GM10248 (cell line): Measurements from ENCODE around the gene ALOX5.

Experiments used
- CTCF ChIA-PET: fragments of 300-600 bp; sonication (Branson Sonifier 250); formaldehyde crosslinking; extraction: SDS; loops from one replicate; lab custom pipeline; 2021; ENCODE audit warnings: antibody characterized with exemption; lab: Yijun Ruan, JAX
- POLR2A ChIA-PET: fragments of 350-650 bp; sonication (Branson Sonifier 250); formaldehyde crosslinking; extraction: SDS; loops from one replicate; lab custom pipeline; 2020; ENCODE audit warnings: antibody characterized with exemption; lab: Yijun Ruan, JAX
- DNase-seq: peaks from one replicate; pipeline ENCODE4 v3.0.0; 2012; ENCODE audit errors: extremely low spot score
- CTCF ChIP-seq: IDR thresholded peaks from 2 replicates; pipeline ENCODE4 v1.5.1; 2012; ENCODE audit warnings: mild to moderate bottlenecking, low read depth; ENCODE audit errors: extremely low read depth, missing control alignments, control extremely low read depth

Gene ALOX5

GRCh38 chr10:45452268-45452667 is 78.3 kb downstream of the ALOX5 start:
- CTCF ChIA-PET, result interaction anchor here (1.0 to 1.5 kb wide), 3 partner anchors 14 to 221 kb away, joined by 3 to 4 read pairs (median 3); no protein-coding TSS in a partner anchor
- no peak for TF ChIP-seq CTCF
- POLR2A ChIA-PET, result no interaction called here
- DNase-seq, result no peak

GRCh38 chr10:45452743-45453452 is 78.9 kb downstream of the ALOX5 start:
- POLR2A ChIA-PET, result no interaction called here
- CTCF ChIA-PET, result interaction anchor here (0.7 to 2.2 kb wide), 10 partner anchors 8 to 221 kb away, joined by 3 to 16 read pairs (median 4); partner anchors contain the start of gene ZFAND4
- DNase-seq, result no peak
- TF ChIP-seq CTCF, result no peak

GRCh38 chr10:45453639-45454255 is 79.7 kb downstream of the ALOX5 start:
- DNase-seq, result peak; percentile 71
- ChIA-PET POLR2A (interaction anchor here (0.7 kb wide), 1 partner anchor 11 kb away, joined by 3 read pairs; no protein-coding TSS in a partner anchor), CTCF (interaction anchor here (0.7 to 2.2 kb wide), 10 partner anchors 8 to 218 kb away, joined by 3 to 16 read pairs (median 4); partner anchors contain the start of gene ZFAND4)
- no peak for TF ChIP-seq CTCF

GRCh38 chr10:45454262-45454661 is 80.2 kb downstream of the ALOX5 start:
- no peak for DNase-seq
- POLR2A ChIA-PET, result interaction anchor here (0.7 kb wide), 1 partner anchor 11 kb away, joined by 3 read pairs; no protein-coding TSS in a partner anchor
- CTCF ChIA-PET, result interaction anchor here (1.1 to 2.2 kb wide), 5 partner anchors 10 to 218 kb away, joined by 3 to 16 read pairs (median 5); partner anchors contain the start of gene ZFAND4
- no peak for TF ChIP-seq CTCF

- ChIA-PET CTCF (interaction anchor here (1.7 to 2.2 kb wide), 3 partner anchors 9 to 205 kb away, joined by 5 to 16 read pairs (median 8); no protein-coding TSS in a partner anchor), POLR2A (no interaction called here)
- DNase-seq, result no peak
- no peak for TF ChIP-seq CTCF
Observed at GRCh38 chr10:45454859-45455258, 80.8 kb downstream of the ALOX5 start.

GRCh38 chr10:45456233-45456632 is 82.2 kb downstream of the ALOX5 start:
- DNase-seq, result no peak
- POLR2A ChIA-PET, result no interaction called here
- no peak for TF ChIP-seq CTCF
- CTCF ChIA-PET, result interaction anchor here (1.9 kb wide), 1 partner anchor 8 kb away, joined by 8 read pairs; no protein-coding TSS in a partner anchor
